Fibroblast of peridontal ligament (primary cell): Measurements from ENCODE around the gene RAB21.
"Not testable (repeated sequence)": the region's sequence is repeated elsewhere in the genome, so short reads cannot be mapped to it uniquely, and the experiment has no call there.

Source experiments
- DNase-seq: peaks from one replicate; pipeline ENCODE4 v3.0.0-alpha.2; 2010; ENCODE audit errors: extremely low read depth

The RAB21 gene

GRCh38 chr12:71795901-71796300, 41.2 kb downstream of the RAB21 start:
- no peak for DNase-seq

- DNase-seq: peak; percentile 88
These were observed 42.9 kb downstream of the RAB21 start for GRCh38 chr12:71797531-71797930.

GRCh38 chr12:71799106-71799505, 44.4 kb downstream of the RAB21 start:
- DNase-seq: peak; percentile 44

GRCh38 chr12:71800177-71800576, 45.5 kb downstream of the RAB21 start:
- DNase-seq: no peak

GRCh38 chr12:71804505-71804904, 49.8 kb downstream of the RAB21 start:
- no peak for DNase-seq

GRCh38 chr12:71810921-71811320, 56.3 kb downstream of the RAB21 start:
- no peak for DNase-seq

- DNase-seq: not testable (repeated sequence)
These were observed 60.6 kb downstream of the RAB21 start for GRCh38 chr12:71815242-71815641.

GRCh38 chr12:71822088-71822487, 67.4 kb downstream of the RAB21 start:
- DNase-seq: not testable (repeated sequence)

- no peak for DNase-seq
These were observed 74.2 kb downstream of the RAB21 start for GRCh38 chr12:71828813-71829212.

GRCh38 chr12:71837356-71837755, 82.7 kb downstream of the RAB21 start:
- DNase-seq: no peak

GRCh38 chr12:71838231-71838630, 83.6 kb downstream of the RAB21 start:
- no peak for DNase-seq

- DNase-seq: no peak
These were observed 84.0 kb downstream of the RAB21 start for GRCh38 chr12:71838676-71839075.

GRCh38 chr12:71840231-71840847, 85.7 kb downstream of the RAB21 start:
- peak; percentile 70 for DNase-seq

GRCh38 chr12:71846322-71846940, 91.8 kb downstream of the RAB21 start:
- DNase-seq: peak; percentile 63

- DNase-seq: no peak
These were observed 93.5 kb downstream of the RAB21 start for GRCh38 chr12:71848212-71848611.

- no peak for DNase-seq
These were observed 94.6 kb downstream of the RAB21 start for GRCh38 chr12:71849109-71849851.
